Eye (tissue), 1 donor: ENCODE data around the gene HCRT.
"Not testable (repeated sequence)": the region's sequence is repeated elsewhere in the genome, so short reads cannot be mapped to it uniquely, and the experiment has no call there.

Experiments used
- DNase-seq: peaks from one replicate; pipeline ENCODE4 v3.0.0-alpha.2; 2015

Gene HCRT

GRCh38 chr17:42184713-42185620 lies at the start of gene HCRT:
Gene HCRT (minus strand): TSS chr17:42185452. CDS start chr17:42185365, 87 bp downstream.
- peak; percentile 42 for DNase-seq

GRCh38 chr17:42233994-42234393 lies 48.7 kb upstream of the HCRT start:
- DNase-seq: no peak

- no peak for DNase-seq
Observed at GRCh38 chr17:42233156-42233555, 47.9 kb upstream of the HCRT start.

- DNase-seq: no peak
Observed at GRCh38 chr17:42230225-42230624, 45.0 kb upstream of the HCRT start.

- no peak for DNase-seq
Observed at GRCh38 chr17:42227849-42228700, 42.8 kb upstream of the HCRT start.

- no peak for DNase-seq
Observed at GRCh38 chr17:42225646-42226045, 40.4 kb upstream of the HCRT start.

GRCh38 chr17:42224651-42225050 lies 39.4 kb upstream of the HCRT start:
- DNase-seq: no peak

GRCh38 chr17:42221886-42222745 lies 36.9 kb upstream of the HCRT start:
- peak; percentile 37 for DNase-seq

- not testable (repeated sequence) for DNase-seq
Observed at GRCh38 chr17:42219280-42219679, 34.0 kb upstream of the HCRT start.

- no peak for DNase-seq
Observed at GRCh38 chr17:42214156-42214555, 28.9 kb upstream of the HCRT start.

- no peak for DNase-seq
Observed at GRCh38 chr17:42212382-42212781, 27.1 kb upstream of the HCRT start.

- DNase-seq: not testable (repeated sequence)
Observed at GRCh38 chr17:42211921-42212341, 26.7 kb upstream of the HCRT start.

- no peak for DNase-seq
Observed at GRCh38 chr17:42210046-42210445, 24.8 kb upstream of the HCRT start.

GRCh38 chr17:42206153-42206612 lies 20.9 kb upstream of the HCRT start:
- DNase-seq: not testable (repeated sequence)

- DNase-seq: no peak
Observed at GRCh38 chr17:42203354-42203753, 18.1 kb upstream of the HCRT start.

GRCh38 chr17:42202696-42203095 lies 17.4 kb upstream of the HCRT start:
- no peak for DNase-seq

GRCh38 chr17:42202159-42202558 lies 16.9 kb upstream of the HCRT start:
- no peak for DNase-seq

GRCh38 chr17:42201458-42201772 lies 16.2 kb upstream of the HCRT start:
- no peak for DNase-seq

GRCh38 chr17:42200706-42201457 lies 15.6 kb upstream of the HCRT start:
- DNase-seq: no peak

- DNase-seq: no peak
Observed at GRCh38 chr17:42199416-42200011, 14.3 kb upstream of the HCRT start.

- DNase-seq: no peak
Observed at GRCh38 chr17:42198897-42199296, 13.6 kb upstream of the HCRT start.
